CD4-positive, alpha-beta T cell treated with Interleukin-10 for 1 hour (primary cell): ENCODE data around the gene GFRA1.

Experiments
- DNase-seq: peaks from one replicate; pipeline ENCODE4 v3.0.0-alpha.2; 2020

The GFRA1 gene, protein sequence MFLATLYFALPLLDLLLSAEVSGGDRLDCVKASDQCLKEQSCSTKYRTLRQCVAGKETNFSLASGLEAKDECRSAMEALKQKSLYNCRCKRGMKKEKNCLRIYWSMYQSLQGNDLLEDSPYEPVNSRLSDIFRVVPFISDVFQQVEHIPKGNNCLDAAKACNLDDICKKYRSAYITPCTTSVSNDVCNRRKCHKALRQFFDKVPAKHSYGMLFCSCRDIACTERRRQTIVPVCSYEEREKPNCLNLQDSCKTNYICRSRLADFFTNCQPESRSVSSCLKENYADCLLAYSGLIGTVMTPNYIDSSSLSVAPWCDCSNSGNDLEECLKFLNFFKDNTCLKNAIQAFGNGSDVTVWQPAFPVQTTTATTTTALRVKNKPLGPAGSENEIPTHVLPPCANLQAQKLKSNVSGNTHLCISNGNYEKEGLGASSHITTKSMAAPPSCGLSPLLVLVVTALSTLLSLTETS

DNA sequence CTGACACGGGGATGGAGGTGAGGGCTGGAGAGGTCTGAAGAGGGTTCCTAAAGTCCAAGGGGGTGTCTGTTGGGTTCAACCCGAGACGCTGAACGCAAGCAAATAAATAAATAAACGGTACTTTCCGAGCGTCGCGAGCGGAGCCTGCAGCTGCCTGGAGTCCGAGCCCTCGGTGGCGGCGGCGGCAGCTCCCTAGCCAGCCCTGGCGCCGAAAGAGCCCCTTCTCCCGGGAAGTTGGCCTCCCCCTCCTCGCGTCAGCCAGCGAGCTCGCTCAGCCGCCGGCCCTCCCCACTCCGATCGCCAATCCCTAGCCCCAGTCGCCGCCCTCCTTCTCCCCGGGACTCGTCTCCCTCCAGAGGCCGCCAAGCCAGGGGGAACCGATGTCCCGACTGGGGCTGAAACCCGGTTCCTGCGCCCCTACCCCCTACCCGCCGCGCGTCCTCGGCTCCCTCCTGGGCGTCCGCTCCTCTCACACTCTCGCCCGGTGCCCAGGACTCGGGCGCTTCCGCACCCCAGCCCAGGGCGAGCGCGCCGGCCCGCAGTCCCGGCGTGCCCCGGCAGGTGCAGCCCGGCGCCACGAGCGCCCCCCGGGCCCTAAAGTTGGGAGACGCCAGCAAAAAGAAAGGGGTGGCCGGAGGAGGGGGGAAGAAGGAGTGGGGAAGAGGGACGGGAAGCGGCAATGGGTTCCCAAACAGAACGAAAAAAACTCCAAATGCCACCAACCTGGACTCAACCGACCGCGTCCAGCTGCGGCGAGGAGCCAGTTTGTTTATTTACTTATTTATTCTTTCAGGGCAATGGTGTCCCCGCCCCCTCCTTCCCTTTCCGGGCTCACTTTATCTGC lies at the start of gene GFRA1:
Gene GFRA1 (minus strand): TSS at position 767 of the 844 bp plus-strand sequence. CDS start 1,177 bp downstream, outside the sequence.
- DNase-seq, result no peak

DNA sequence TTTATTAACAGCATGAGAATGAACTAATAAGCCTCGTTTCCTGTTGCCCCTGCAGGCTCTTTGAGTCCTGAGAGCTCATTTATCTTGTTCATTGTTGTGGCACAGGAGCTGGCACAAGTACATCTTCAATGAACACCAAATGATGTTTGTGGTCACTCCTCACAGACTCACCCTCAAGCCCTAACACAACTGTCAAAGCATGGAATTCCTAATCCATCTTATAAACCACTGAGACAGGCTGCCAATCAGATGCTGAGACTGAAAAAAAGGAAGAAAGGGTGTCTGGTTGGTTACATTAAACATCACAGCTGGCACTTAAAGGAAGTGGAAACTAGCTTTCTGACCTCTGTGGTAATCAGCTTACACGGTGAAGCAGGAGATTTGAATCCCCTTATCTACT lies 43.5 kb upstream of the GFRA1 start:
- no peak for DNase-seq

GRCh38 chr10:116312548-116312947 lies 39.5 kb upstream of the GFRA1 start:
- DNase-seq, result no peak

- no peak for DNase-seq
These were observed 38.9 kb upstream of the GFRA1 start for GRCh38 chr10:116311706-116312490.

DNA sequence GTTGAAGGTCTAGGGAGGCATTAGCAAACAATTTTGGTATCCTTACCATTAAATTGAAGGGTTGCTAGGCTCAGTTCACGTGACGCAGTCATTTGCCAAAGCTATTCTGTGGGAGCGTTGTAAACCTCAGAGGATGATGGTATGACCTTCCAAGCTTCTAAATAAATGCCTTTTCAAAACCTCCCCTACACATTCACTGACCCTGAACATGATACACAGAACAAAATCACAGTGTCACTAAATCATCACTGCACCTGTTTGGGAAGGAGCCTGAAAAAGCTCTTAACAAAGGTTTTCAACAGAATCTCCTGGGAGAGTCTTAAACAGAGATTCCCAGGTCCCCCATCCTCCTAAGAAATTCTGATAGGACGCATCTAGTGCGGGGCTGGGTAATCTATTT lies 38.0 kb upstream of the GFRA1 start:
- no peak for DNase-seq

- DNase-seq, result no peak
These were observed 34.4 kb upstream of the GFRA1 start for GRCh38 chr10:116307455-116307854.

DNA sequence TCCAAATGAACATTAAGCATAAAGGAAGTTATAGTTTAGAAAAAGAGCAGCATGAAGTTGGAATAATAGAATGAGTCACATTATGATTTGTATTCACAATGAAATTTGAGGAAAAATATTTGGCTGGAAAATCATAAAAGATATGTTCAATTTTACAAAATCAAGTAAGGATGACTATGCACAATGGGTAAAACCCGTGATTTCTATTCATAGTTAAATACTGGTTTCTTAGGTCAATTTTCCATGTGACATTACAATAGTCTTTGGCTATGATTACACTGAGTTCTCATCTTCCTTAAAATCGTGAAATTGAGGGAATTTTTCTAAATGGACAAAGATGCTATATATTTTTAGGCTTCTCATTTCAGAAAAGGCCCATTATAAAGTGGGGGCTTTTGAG lies 33.8 kb upstream of the GFRA1 start:
- no peak for DNase-seq

- DNase-seq, result no peak
These were observed 31.9 kb upstream of the GFRA1 start for GRCh38 chr10:116304923-116305322.

- no peak for DNase-seq
These were observed 27.5 kb upstream of the GFRA1 start for GRCh38 chr10:116300542-116300941.

DNA sequence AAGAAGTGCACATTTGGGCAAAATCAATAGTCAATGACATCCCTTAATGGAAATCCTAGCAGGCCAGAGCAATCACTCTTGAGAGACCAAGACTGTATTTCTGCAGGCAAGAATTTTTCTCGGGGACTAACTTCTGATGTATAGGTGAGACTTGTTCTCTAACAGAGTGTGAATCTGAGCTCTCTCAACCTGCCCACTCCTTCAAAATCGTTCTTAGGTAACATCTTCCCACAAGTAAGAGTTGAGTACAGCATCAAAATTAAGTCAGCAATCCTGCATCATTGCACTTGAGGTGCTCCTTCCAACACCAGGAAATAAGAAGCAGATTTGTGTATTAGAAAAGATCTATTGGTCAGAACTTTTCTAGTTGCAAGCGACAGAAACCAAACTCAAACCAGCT lies 25.6 kb upstream of the GFRA1 start:
- DNase-seq, result no peak

GRCh38 chr10:116296291-116296721 lies 23.3 kb upstream of the GFRA1 start:
- no peak for DNase-seq

GRCh38 chr10:116292493-116292892 lies 19.5 kb upstream of the GFRA1 start:
- no peak for DNase-seq

- DNase-seq, result no peak
These were observed 16.6 kb upstream of the GFRA1 start for GRCh38 chr10:116289652-116290051.

DNA sequence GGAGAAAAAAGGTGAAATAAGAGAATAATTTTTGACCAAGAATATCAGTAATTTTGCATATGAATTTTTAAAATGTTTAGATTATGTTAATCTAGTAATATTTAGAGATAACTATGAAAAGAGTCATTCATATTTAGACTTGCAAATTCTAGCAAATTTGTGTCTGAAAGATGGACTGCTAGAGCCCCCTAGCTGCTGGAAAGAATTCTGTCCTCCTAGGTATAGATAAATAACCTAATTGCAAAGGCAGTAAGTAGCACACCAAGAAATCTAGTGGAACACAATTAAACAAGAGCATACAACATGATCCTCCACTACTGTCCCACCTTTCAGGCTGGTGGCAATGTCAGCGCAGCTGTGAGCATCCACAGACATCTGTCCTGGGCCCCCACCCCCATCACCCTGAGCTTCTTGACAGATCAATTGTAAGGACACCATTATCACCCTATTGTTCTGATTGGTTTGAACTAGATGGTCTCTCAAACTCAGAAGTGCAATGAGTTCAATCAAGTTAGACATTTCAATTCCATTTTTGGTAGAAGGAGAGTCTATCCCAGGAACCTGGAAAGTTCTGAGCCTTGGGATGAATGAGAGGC lies 15.0 kb upstream of the GFRA1 start:
- no peak for DNase-seq

GRCh38 chr10:116286626-116287200 lies 13.7 kb upstream of the GFRA1 start:
- DNase-seq, result no peak

DNA sequence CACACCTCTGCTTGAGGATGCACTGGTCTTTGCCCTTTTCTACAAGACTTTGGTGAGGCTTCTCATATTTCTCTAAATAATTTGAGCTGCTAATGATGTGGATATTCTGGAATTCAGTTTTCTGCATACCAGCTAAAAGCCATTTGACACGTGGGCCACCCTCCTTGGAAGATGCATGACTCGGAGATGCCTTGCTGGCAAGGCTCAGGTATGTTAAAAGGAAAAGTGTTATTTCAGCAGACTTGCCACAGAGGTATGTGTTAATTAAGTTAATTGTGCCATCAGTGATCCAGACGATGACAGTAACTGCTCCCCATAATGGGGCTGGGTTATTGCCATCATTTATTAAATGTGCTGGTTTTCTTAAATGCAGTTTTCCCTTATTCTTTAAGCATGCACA lies 8.8 kb upstream of the GFRA1 start:
- DNase-seq, result no peak

- DNase-seq, result no peak
These were observed 5.8 kb upstream of the GFRA1 start for GRCh38 chr10:116278846-116279245.

DNA sequence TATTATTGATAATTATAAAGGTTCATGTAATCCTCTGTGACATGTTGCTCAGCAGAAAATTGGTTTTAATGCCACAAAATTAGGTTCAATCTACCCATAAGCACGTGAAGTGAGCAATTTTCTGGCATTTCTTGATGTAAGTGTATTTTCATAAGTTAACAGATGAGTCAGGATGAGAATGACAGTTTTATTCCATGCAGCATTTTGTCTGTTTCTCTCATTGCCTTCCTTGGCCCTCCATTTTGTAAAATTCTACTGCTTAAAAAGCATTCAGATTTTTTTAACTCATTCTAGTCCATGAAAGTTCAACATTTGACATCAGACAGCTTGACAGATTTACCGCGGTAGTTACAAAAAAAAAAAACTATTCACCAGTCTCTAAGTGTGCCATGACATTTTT lies 4.0 kb upstream of the GFRA1 start:
- DNase-seq, result no peak

- DNase-seq, result no peak
These were observed 1.3 kb upstream of the GFRA1 start for GRCh38 chr10:116274064-116274904.

DNA sequence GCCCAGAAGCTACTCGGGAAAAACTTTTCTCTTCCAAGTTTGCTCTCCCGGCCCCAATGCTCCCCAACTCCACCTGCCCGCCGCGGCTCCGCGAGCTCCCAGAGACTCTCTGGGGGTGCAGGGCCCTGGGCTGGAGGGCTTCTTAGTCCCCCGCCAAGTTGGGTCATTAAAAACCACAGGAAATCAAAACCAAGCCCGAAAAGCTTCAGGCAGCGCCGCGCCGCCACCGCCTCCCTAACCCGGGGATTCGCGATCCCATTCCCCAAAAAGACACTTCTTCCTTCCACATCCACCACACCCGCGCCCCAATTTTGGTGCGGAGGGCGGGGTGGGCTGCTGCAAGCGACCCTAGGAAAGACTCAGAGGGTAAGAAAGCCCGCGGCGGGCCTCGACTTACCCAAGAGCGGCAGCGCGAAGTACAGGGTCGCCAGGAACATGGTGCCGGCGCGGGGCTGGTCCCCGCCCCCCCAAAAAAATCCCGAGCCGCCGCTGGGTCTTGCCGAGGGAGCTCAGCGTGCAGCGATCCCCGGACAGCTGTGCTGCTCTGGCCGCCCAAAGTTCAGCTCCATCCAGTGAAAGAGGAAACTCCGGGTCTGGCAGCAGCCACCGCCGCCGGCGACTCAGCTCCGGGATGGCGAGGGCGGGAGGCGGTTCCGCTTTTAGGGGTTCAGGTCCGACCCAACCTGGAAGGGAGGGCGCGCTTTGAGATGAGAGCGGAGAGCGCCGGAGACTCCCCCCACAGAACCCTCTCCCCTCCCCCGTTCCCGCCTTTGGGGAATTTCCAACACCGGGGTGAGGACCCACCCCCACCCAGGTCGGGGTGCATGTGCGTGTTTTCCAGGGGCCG lies 1.2 kb downstream of the GFRA1 start:
- DNase-seq, result no peak
